GM10266 (cell line): ENCODE results near the gene MS4A10.

Experiments
- DNase-seq: peaks from one replicate; pipeline ENCODE4 v3.0.0; 2012; ENCODE audit errors: extremely low spot score
- CTCF ChIP-seq: IDR thresholded peaks from 2 replicates; pipeline ENCODE4 v1.5.1; 2012; ENCODE audit warnings: mild to moderate bottlenecking, low read depth; ENCODE audit not compliant: control insufficient read depth, insufficient read depth; ENCODE audit errors: missing control alignments

The MS4A10 gene

GRCh38 chr11:60774726-60775125 lies 10.4 kb upstream of the MS4A10 start:
- no peak for TF ChIP-seq CTCF
- no peak for DNase-seq

GRCh38 chr11:60775420-60775961 lies 9.6 kb upstream of the MS4A10 start:
- peak; percentile 84 for DNase-seq
- TF ChIP-seq CTCF: peak; percentile 79

GRCh38 chr11:60776167-60776566 lies 9.0 kb upstream of the MS4A10 start:
- no peak for TF ChIP-seq CTCF
- DNase-seq: no peak

- no peak for DNase-seq
- no peak for TF ChIP-seq CTCF
These were observed 8.0 kb upstream of the MS4A10 start for GRCh38 chr11:60777106-60777505.

GRCh38 chr11:60777572-60777971 lies 7.6 kb upstream of the MS4A10 start:
- no peak for TF ChIP-seq CTCF
- no peak for DNase-seq

GRCh38 chr11:60780065-60780464 lies 5.1 kb upstream of the MS4A10 start:
- no peak for DNase-seq
- TF ChIP-seq CTCF: no peak

GRCh38 chr11:60780774-60781173 lies 4.4 kb upstream of the MS4A10 start:
- no peak for DNase-seq
- no peak for TF ChIP-seq CTCF
